Prostate gland (tissue), 1 donor: ENCODE data around the gene INSL3.

ENCODE experiments used
- POLR2A ChIP-seq: fragments of 450-650 bp; IDR thresholded peaks from one replicate; pipeline ENCODE4 v1.6.1; 2016; ENCODE audit warnings: antibody characterized with exemption, mild to moderate bottlenecking
- POLR2AphosphoS5 ChIP-seq: sonication (generic); formaldehyde crosslinking; IDR thresholded peaks from one replicate; pipeline ENCODE4 v1.6.1; 2017; ENCODE audit warnings: antibody characterized with exemption

DNA sequence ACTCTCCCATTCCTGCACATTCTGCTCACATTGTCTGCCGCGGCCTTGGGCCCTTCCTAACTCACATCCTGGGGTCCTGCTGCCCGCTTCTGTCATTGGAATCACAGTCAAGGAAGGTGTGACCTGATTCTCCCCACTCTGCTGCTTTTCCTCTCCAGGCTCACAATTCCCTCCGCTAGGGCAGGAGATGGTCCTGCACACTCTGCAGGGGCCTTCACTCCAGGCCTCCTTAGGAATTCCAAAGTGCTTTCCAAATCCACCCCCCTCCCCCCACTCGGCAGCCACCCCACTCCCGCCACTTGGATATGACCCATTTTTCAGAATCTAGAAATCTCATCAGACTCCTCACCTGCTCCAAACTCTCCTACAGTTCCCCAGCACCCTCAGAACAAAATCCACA lies 47.4 kb upstream of the INSL3 start:
- TF ChIP-seq POLR2A = no peak
- no peak for TF ChIP-seq POLR2AphosphoS5
